H1 (cell line): ENCODE results near the gene CNNM3. TPM values are rescaled to one million over a fixed set of nuclear protein-coding genes. Genes with fewer than 3 reads are reported as not detected.

Source experiments
- ATF2 ChIP-seq: IDR thresholded peaks from 2 replicates; pipeline ENCODE4 v1.6.1; 2012; ENCODE audit warnings: low read length, inconsistent platforms
- ATF3 ChIP-seq: IDR thresholded peaks from 2 replicates; pipeline ENCODE4 v1.6.1; 2011; ENCODE audit warnings: low read depth, mild to moderate bottlenecking, low read length; ENCODE audit not compliant: insufficient read depth
- CHD1 ChIP-seq: IDR thresholded peaks from 2 replicates; pipeline ENCODE4 v1.6.1; 2012; ENCODE audit warnings: low read depth, low read length, improper control_type of control experiment
- CHD2 ChIP-seq: IDR thresholded peaks from 2 replicates; pipeline ENCODE4 v1.6.1; 2012; ENCODE audit warnings: low read length, improper control_type of control experiment
- GTF2F1 ChIP-seq: IDR thresholded peaks from 2 replicates; pipeline ENCODE4 v1.6.1; 2012; ENCODE audit warnings: low read depth, low read length, improper control_type of control experiment, borderline replicate concordance
- TAF1 ChIP-seq: IDR thresholded peaks from 2 replicates; pipeline ENCODE4 v1.6.1; 2011; ENCODE audit warnings: mild to moderate bottlenecking, low read depth, low read length
- TCF12 ChIP-seq: IDR thresholded peaks from 2 replicates; pipeline ENCODE4 v1.6.1; 2011; ENCODE audit warnings: low read depth, mild to moderate bottlenecking, low read length
- USF2 ChIP-seq: IDR thresholded peaks from 2 replicates; pipeline ENCODE4 v1.6.1; 2011; ENCODE audit warnings: low read length, improper control_type of control experiment
- polyA plus RNA-seq, 7 experiments: library from polyadenylated mRNA; depleted of rRNA in 3 of 7; stranded (reverse) in 5 of 7; unstranded in 2 of 7; fragments of >200 nt in 5 of 7; fragments of 200-250 nt in 2 of 7; gene quantifications; 1 replicate in 5 of 7; 2 replicates in 1 of 7; 4 replicates in 1 of 7; pipeline versions ENCODE4 v1.2.1 to v1.2.3, GENCODE V29; 2011 to 2013; ENCODE audit warnings: missing spikeins in 2 of 7, mixed read lengths in 2 of 7
- total RNA-seq: library from RNA; stranded (reverse); fragmentation: NEBNext Ultra II Directional; extraction: Animal tissue kit (Norgen Biotek cat#: 25700); gene quantifications from 2 replicates; pipeline ENCODE4 v1.2.1, GENCODE V29; 2021

The CNNM3 gene
- total and polyA plus RNA-seq, 2 of the 8 experiments (the other 6 are each of a cell fraction or from before 2014, with no cell fraction given): 29.1 to 29.2 TPM

- TF ChIP-seq ATF3: no peak
- TF ChIP-seq TCF12: peak; percentile 95
- TF ChIP-seq CHD2: 0 out of 2 replicates have a peak, but pooled peaks have one; percentile 34
- TF ChIP-seq ATF2: no peak
- no peak for TF ChIP-seq USF2
- TF ChIP-seq TAF1: no peak
- TF ChIP-seq GTF2F1: no peak
- TF ChIP-seq CHD1: no peak
Observed at GRCh38 chr2:96801005-96801785, 14.9 kb upstream of the CNNM3 start (continued).
